HG02852 (cell line): ENCODE measurements around the gene PCDHB13.
"Not testable (repeated sequence)": the region's sequence is repeated elsewhere in the genome, so short reads cannot be mapped to it uniquely, and the experiment has no call there.

Experiments
- ATAC-seq: cut with Tn5 transposase; IDR thresholded peaks from one replicate; pipeline ENCODE4 v1.9.1; 2021; ENCODE audit warnings: mild to moderate bottlenecking, moderate library complexity; ENCODE audit not compliant: unreplicated experiment

Gene PCDHB13

GRCh38 chr5:141213656-141214339 lies at the start of gene PCDHB13:
Gene PCDHB13, plus strand, starts transcription at chr5:141213919. Its CDS starts 205 bp downstream, at chr5:141214124.
- ATAC-seq = not testable (repeated sequence)

DNA sequence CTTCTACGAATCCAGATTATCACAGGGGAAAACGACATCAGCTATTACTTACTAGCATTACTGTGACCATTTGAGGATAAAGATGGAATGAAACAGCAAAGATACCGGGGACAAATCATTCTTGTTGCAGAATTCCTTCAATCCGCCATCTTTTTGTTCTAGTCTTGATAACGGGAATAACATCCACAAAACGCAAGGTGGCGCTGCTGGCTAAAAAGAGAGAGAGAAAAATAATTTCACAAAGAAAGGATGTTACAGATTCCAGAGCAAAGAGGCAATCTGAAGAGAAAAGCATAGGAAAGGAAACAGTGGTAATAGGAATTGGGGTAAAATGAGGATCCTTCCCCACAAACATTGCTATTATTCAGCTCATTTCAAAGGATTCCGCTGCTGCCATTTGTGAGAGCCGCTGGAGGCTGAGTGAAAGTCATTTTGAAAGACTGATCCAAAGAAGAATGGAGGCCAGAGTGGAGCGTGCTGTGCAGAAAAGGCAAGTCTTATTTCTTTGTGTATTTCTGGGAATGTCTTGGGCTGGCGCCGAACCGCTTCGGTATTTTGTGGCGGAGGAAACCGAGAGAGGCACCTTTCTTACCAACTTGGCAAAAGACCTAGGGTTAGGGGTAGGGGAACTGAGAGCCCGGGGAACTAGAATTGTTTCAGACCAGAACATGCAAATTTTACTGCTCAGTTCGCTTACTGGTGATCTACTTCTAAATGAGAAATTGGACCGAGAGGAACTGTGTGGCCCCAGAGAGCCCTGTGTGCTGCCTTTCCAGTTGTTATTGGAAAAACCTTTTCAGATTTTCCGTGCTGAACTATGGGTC lies 41.1 kb upstream of the PCDHB13 start, which contains the start of gene PCDHB7:
TSS of gene PCDHB7 (plus strand) at position 264 of the 824 bp plus-strand sequence. CDS start at position 456, 192 bp downstream.
- ATAC-seq = no peak

DNA sequence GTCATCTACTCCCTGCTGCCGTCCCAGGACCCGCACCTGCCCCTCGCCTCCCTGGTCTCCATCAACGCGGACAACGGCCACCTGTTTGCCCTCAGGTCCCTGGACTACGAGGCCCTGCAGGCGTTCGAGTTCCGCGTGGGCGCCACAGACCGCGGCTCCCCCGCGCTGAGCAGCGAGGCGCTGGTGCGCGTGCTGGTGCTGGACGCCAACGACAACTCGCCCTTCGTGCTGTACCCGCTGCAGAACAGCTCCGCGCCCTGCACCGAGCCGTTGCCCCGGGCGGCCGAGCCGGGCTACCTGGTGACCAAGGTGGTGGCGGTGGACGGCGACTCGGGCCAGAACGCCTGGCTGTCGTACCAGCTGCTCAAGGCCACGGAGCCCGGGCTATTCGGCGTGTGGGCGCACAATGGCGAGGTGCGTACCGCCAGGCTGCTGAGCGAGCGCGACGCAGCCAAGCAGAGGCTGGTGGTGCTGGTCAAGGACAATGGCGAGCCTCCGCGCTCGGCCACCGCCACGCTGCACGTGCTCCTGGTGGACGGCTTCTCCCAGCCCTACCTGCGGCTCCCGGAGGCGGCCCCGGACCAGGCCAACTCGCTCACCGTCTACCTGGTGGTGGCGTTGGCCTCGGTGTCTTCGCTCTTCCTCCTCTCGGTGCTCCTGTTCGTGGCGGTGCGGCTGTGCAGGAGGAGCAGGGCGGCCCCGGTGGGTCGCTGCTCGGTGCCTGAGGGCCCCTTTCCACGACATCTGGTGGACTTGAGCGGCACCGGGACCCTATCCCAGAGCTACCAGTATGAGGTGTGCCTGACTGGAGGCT lies 39.2 kb upstream of the PCDHB13 start:
- not testable (repeated sequence) for ATAC-seq

GRCh38 chr5:141175933-141176332 lies 37.8 kb upstream of the PCDHB13 start:
- no peak for ATAC-seq

GRCh38 chr5:141177577-141178191 lies 36.0 kb upstream of the PCDHB13 start, which contains the start of gene PCDHB8:
Gene PCDHB8, plus strand, starts transcription at chr5:141177790. Its CDS starts 245 bp downstream, at chr5:141178035.
- not testable (repeated sequence) for ATAC-seq

DNA sequence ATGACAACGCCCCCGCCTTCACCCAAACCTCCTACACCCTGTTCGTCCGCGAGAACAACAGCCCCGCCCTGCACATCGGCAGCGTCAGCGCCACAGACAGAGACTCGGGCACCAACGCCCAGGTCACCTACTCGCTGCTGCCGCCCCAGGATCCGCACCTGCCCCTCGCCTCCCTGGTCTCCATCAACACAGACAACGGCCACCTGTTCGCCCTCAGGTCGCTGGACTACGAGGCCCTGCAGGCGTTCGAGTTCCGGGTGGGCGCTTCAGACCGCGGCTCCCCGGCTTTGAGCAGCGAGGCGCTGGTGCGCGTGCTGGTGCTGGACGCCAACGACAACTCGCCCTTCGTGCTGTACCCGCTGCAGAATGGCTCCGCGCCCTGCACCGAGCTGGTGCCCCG lies 34.3 kb upstream of the PCDHB13 start:
- not testable (repeated sequence) for ATAC-seq

DNA sequence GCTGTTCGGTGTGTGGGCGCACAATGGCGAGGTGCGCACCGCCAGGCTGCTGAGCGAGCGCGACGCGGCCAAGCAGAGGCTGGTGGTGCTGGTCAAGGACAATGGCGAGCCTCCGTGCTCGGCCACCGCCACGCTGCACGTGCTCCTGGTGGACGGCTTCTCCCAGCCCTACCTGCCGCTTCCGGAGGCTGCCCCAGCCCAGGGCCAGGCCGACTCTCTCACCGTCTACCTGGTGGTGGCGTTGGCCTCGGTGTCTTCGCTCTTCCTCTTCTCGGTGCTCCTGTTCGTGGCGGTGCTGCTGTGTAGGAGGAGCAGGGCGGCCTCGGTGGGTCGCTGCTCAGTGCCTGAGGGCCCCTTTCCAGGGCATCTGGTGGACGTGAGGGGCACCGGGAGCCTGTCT lies 33.8 kb upstream of the PCDHB13 start:
- ATAC-seq = not testable (repeated sequence)

DNA sequence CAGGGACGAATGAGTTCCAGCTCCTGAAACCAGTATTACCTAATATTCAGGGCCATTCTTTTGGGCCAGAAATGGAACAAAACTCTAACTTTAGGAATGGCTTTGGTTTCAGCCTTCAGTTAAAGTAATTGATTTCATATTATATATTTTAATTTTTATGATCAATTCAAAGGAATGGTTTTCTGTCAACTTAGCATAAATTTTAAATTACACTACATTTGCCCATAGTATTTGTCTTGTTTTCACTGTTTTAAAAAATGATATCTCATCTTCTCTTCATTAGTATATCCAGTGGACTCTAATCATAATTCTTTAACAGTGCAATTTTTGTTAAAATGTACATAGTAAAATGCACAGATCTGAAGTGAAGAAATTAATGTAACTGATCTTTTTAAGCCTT lies 33.4 kb upstream of the PCDHB13 start:
- no peak for ATAC-seq

DNA sequence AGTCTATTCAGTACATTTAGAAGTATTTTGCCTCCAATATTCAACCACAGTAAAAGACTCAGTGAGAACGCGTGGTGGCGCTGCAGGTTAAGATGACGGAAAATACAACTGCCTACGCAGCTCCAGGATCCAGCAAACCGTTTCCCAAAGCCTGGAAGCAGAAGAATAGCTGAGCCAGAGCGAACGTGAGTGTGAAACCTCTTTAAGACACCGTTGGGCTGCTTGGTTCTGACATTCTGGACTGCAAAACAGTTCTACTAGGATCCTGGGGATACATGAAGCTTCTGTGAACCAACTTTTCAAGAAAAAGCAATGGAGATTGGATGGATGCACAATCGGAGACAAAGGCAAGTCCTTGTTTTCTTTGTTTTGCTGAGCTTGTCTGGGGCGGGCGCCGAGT lies 31.5 kb upstream of the PCDHB13 start, which contains the start of gene PCDHB16:
TSS of gene PCDHB16 (plus strand) at position 140 of the 400 bp plus-strand sequence. CDS start at position 313, 173 bp downstream.
- ATAC-seq = no peak

DNA sequence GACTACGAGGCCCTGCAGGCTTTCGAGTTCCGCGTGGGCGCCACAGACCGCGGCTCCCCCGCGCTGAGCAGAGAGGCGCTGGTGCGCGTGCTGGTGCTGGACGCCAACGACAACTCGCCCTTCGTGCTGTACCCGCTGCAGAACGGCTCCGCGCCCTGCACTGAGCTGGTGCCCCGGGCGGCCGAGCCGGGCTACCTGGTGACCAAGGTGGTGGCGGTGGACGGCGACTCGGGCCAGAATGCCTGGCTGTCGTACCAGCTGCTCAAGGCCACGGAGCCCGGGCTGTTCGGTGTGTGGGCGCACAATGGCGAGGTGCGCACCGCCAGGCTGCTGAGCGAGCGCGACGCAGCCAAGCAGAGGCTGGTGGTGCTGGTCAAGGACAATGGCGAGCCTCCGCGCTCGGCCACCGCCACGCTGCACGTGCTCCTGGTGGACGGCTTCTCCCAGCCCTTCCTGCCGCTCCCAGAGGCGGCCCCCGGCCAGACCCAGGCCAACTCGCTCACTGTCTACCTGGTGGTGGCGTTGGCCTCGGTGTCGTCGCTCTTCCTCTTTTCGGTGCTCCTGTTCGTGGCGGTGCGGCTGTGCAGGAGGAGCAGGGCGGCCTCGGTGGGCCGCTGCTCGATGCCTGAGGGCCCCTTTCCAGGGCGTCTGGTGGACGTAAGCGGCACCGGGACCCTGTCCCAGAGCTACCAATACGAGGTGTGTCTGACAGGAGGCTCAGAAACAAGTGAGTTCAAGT lies 29.4 kb upstream of the PCDHB13 start:
- ATAC-seq = not testable (repeated sequence)

- ATAC-seq = no peak
Measured at GRCh38 chr5:141186897-141187512, 26.7 kb upstream of the PCDHB13 start, which contains the start of gene PCDHB9. Gene PCDHB9, plus strand, starts transcription at chr5:141187161. Its CDS starts 158 bp downstream, at chr5:141187319.

DNA sequence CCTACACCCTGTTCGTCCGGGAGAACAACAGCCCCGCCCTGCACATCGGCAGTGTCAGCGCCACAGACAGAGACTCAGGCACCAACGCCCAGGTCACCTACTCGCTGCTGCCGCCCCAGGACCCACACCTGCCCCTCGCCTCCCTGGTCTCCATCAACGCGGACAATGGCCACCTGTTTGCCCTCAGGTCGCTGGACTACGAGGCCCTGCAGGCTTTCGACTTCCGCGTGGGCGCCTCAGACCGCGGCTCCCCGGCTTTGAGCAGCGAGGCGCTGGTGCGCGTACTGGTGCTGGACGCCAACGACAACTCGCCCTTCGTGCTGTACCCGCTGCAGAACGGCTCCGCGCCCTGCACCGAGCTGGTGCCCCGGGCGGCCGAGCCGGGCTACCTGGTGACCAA lies 25.0 kb upstream of the PCDHB13 start:
- ATAC-seq = not testable (repeated sequence)

- ATAC-seq = not testable (repeated sequence)
Measured at GRCh38 chr5:141189131-141189530, 24.6 kb upstream of the PCDHB13 start.

DNA sequence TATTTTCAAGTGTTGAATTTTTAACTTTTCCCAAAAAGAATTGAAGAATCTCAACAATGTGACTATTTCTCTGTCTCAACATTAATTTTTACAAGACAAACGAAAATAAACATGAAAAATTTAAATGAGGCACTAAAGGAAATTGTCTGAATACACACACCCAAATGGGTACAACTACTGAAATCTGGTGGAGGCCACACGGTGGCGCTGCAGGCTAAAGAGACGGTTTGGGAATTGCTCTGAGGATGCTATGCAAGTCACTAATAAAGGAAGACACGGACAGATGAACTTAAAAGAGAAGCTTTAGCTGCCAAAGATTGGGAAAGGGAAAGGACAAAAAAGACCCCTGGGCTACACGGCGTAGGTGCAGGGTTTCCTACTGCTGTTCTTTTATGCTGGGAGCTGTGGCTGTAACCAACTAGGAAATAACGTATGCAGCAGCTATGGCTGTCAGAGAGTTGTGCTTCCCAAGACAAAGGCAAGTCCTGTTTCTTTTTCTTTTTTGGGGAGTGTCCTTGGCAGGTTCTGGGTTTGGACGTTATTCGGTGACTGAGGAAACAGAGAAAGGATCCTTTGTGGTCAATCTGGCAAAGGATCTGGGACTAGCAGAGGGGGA lies 21.5 kb upstream of the PCDHB13 start, which contains the start of gene PCDHB10:
TSS of gene PCDHB10 (plus strand) at position 244 of the 616 bp plus-strand sequence. CDS start at position 444, 200 bp downstream.
- no peak for ATAC-seq

- ATAC-seq = not testable (repeated sequence)
Measured at GRCh38 chr5:141194332-141194731, 19.4 kb upstream of the PCDHB13 start.

DNA sequence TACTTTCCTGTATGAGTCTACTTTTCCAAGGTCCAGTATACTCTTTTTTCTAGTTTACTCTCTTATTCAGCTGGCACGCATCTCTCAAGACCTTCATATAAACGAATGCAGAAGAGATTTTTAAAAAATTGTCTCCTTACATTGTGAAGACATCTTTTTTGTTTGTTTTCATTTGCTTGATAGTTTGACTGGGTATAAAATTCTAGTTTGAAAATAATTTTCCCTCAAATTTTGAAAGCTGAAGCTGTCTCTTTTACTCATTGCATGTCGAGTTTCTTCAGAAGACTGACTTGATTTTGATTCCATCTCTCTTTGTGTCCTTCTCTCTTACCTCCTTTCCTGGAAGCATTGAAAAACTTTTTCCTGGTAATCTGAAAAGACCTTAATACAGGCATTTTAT lies 17.4 kb upstream of the PCDHB13 start:
- no peak for ATAC-seq

DNA sequence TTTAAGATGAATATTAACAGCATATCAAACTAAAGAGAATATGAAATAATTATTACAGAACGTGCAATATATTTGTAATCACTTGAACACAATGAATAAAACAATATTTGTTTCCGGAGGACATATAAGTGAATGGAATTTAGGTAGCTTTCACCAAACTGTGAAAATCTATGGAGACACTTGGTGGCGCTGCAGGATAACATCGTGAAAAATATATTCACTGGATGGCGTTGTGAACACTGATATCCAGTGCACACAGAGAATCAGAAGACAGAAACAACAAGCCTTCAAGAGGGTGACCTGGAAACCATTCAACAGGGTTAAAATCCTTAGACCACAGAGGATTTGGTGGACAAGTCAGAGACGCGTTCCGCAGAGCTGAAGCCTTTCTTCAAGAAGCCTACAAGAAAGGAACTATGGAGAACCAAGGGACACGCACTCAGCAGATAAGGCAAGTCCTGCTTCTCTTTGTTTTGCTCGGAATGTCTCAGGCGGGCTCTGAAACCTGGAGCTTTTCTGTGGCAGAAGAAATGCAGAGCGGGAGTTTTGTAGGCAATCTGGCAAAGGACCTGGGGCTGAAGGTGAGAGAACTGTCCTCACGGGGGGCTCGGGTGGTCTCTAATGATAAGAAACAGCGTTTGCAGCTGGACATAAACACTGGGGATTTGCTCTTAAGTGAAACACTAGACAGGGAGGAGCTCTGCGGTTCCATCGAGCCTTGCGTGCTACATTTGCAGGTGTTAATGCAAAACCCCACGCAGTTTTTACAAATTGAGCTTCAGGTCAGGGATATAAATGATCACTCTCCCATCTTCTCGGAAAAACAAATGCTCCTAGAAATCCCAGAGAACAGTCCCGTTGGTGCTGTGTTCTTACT lies 14.1 kb upstream of the PCDHB13 start, which contains the start of gene PCDHB11:
TSS of gene PCDHB11 (plus strand) at position 269 of the 877 bp plus-strand sequence. CDS start at position 417, 148 bp downstream.
- no peak for ATAC-seq
